H9 (cell line): Measurements from ENCODE around the gene ERI3. TPM values are rescaled to one million over a fixed set of nuclear protein-coding genes. Genes with fewer than 3 reads are reported as not detected.

ENCODE experiments used
- DNase-seq: peaks from one replicate; pipeline ENCODE4 v3.0.0-alpha.2; 2017
- H2AFZ ChIP-seq: one replicate; pipeline ENCODE4 v1.6.1; 2013; ENCODE audit warnings: mild to moderate bottlenecking, low read length, control low read depth, moderate library complexity
- H2AK5ac ChIP-seq: 2 replicates; pipeline ENCODE4 v1.6.1; 2013; ENCODE audit warnings: low read length, control low read depth, mixed read lengths; ENCODE audit not compliant: insufficient read length
- H2BK120ac ChIP-seq: one replicate; pipeline ENCODE4 v1.6.1; 2013; ENCODE audit warnings: low read depth, mild to moderate bottlenecking, low read length, control low read depth, inconsistent platforms; ENCODE audit not compliant: poor library complexity, severe bottlenecking
- H2BK12ac ChIP-seq: 2 replicates; pipeline ENCODE4 v1.6.1; 2013; ENCODE audit warnings: low read length, control low read depth, mixed read lengths, low read depth; ENCODE audit not compliant: insufficient read length
- H2BK15ac ChIP-seq: 2 replicates; pipeline ENCODE4 v1.6.1; 2013; ENCODE audit warnings: low read depth, low read length, control low read depth
- H2BK20ac ChIP-seq: one replicate; pipeline ENCODE4 v1.6.1; 2013; ENCODE audit warnings: low read depth, mild to moderate bottlenecking, low read length, control low read depth, inconsistent platforms; ENCODE audit not compliant: poor library complexity, severe bottlenecking
- H2BK5ac ChIP-seq: 2 replicates; pipeline ENCODE4 v1.6.1; 2013; ENCODE audit warnings: low read length, control low read depth, mixed read lengths; ENCODE audit not compliant: insufficient read length
- H3K14ac ChIP-seq: 2 replicates; pipeline ENCODE4 v1.6.1; 2013; ENCODE audit warnings: low read length, control low read depth; ENCODE audit not compliant: insufficient read depth
- H3K18ac ChIP-seq: 2 replicates; pipeline ENCODE4 v1.6.1; 2013; ENCODE audit warnings: low read depth, mild to moderate bottlenecking, mixed read lengths, low read length, control low read depth; ENCODE audit not compliant: insufficient read length
- H3K23ac ChIP-seq: 2 replicates; pipeline ENCODE4 v1.6.1; 2013; ENCODE audit warnings: low read length, control low read depth, mixed read lengths, low read depth; ENCODE audit not compliant: insufficient read length
- H3K23me2 ChIP-seq: 2 replicates; pipeline ENCODE4 v1.6.1; 2013; ENCODE audit warnings: low read depth, mild to moderate bottlenecking, mixed read lengths, low read length, control low read depth; ENCODE audit not compliant: insufficient read length, poor library complexity, severe bottlenecking
- H3K27ac ChIP-seq: 2 replicates; pipeline ENCODE4 v1.5.1; 2013; ENCODE audit warnings: low read length, control low read depth, mixed read lengths, low read depth; ENCODE audit not compliant: insufficient read length
- H3K27me3 ChIP-seq: 2 replicates; pipeline ENCODE4 v1.6.1; 2013; ENCODE audit warnings: low read length, control low read depth, inconsistent platforms; ENCODE audit not compliant: insufficient read depth
- H3K4ac ChIP-seq: 2 replicates; pipeline ENCODE4 v1.6.1; 2013; ENCODE audit warnings: low read depth, mild to moderate bottlenecking, control low read depth, inconsistent platforms, low read length, moderate library complexity
- H3K4me1 ChIP-seq: 2 replicates; pipeline ENCODE4 v1.6.1; 2013; ENCODE audit warnings: low read length, control low read depth, inconsistent platforms; ENCODE audit not compliant: insufficient read depth
- H3K4me2 ChIP-seq: 2 replicates; pipeline ENCODE4 v1.6.1; 2013; ENCODE audit warnings: low read length, control low read depth, mixed read lengths; ENCODE audit not compliant: insufficient read length, insufficient read depth
- H3K56ac ChIP-seq: 2 replicates; pipeline ENCODE4 v1.6.1; 2013; ENCODE audit warnings: low read depth, mild to moderate bottlenecking, mixed read lengths, low read length, control low read depth; ENCODE audit not compliant: insufficient read length
- H3K79me1 ChIP-seq: 2 replicates; pipeline ENCODE4 v1.6.1; 2013; ENCODE audit warnings: low read depth, mild to moderate bottlenecking, moderate library complexity, low read length, control low read depth, inconsistent platforms; ENCODE audit not compliant: insufficient read depth, poor library complexity, severe bottlenecking
- H3K79me2 ChIP-seq: 2 replicates; pipeline ENCODE4 v1.6.1; 2013; ENCODE audit warnings: low read length, control low read depth, inconsistent platforms; ENCODE audit not compliant: insufficient read depth
- H3K9ac ChIP-seq: 2 replicates; pipeline ENCODE4 v1.6.1; 2013; ENCODE audit warnings: low read length, control low read depth, mixed read lengths; ENCODE audit not compliant: insufficient read length; ENCODE audit errors: extremely low read depth
- H3K9me3 ChIP-seq: one replicate; pipeline ENCODE4 v1.6.1; 2013; ENCODE audit warnings: low read depth, low read length, inconsistent platforms; ENCODE audit not compliant: control insufficient read depth
- H3T11ph ChIP-seq: one replicate; pipeline ENCODE4 v1.6.1; 2013; ENCODE audit warnings: mild to moderate bottlenecking, low read length, control low read depth, inconsistent platforms
- H4K20me1 ChIP-seq: one replicate; pipeline ENCODE4 v1.6.1; 2013; ENCODE audit not compliant: control insufficient read depth, insufficient read length, insufficient read depth
- H4K5ac ChIP-seq: 2 replicates; pipeline ENCODE4 v1.6.1; 2013; ENCODE audit warnings: low read depth, mild to moderate bottlenecking, mixed read lengths, low read length, control low read depth; ENCODE audit not compliant: insufficient read length
- H4K8ac ChIP-seq: replicated peaks from 2 replicates; pipeline ENCODE4 v1.6.1; 2013; ENCODE audit warnings: low read length, control low read depth, mixed read lengths, low read depth; ENCODE audit not compliant: insufficient read length
- H4K91ac ChIP-seq: 2 replicates; pipeline ENCODE4 v1.6.1; 2013; ENCODE audit warnings: low read depth, mild to moderate bottlenecking, moderate library complexity, mixed read lengths, low read length, control low read depth; ENCODE audit not compliant: insufficient read length
- H3K27ac Mint-ChIP-seq, 3 experiments: 2 replicates in 2 of 3; 3 replicates in 1 of 3; pipeline ENCODE4 v1.8.0; 2020 to 2021; ENCODE audit warnings: mixed read lengths in 3 of 3, mild to moderate bottlenecking in 1 of 3, moderate library complexity in 1 of 3
- H3K27me3 Mint-ChIP-seq: 2 replicates; pipeline ENCODE4 v1.8.0; 2021; ENCODE audit warnings: low read depth, mild to moderate bottlenecking, moderate library complexity, mixed read lengths
- H3K36me3 Mint-ChIP-seq, 3 experiments: 2 replicates in 2 of 3; 3 replicates in 1 of 3; pipeline ENCODE4 v1.8.0; 2020 to 2021; ENCODE audit warnings: low read depth in 3 of 3, mixed read lengths in 3 of 3; ENCODE audit not compliant: insufficient read depth in 1 of 3
- H3K4me1 Mint-ChIP-seq, 2 experiments: 2 replicates each; pipeline ENCODE4 v1.8.0; 2020; ENCODE audit warnings: mixed read lengths in 2 of 2
- H3K4me3 Mint-ChIP-seq, 2 experiments: 2 replicates in 1 of 2; 3 replicates in 1 of 2; pipeline ENCODE4 v1.8.0; 2020 to 2021; ENCODE audit warnings: mild to moderate bottlenecking in 2 of 2, mixed read lengths in 2 of 2, moderate library complexity in 1 of 2
- H3K9me3 Mint-ChIP-seq, 2 experiments: 2 replicates in 1 of 2; 3 replicates in 1 of 2; pipeline ENCODE4 v1.8.0; 2020; ENCODE audit warnings: mild to moderate bottlenecking in 2 of 2, mixed read lengths in 2 of 2, moderate library complexity in 1 of 2
- CTCF ChIP-seq: fragments of 200-600 bp; sonication (generic); conservative IDR thresholded peaks from 3 replicates; pipeline ENCODE4 v1.8.0; 2021; ENCODE audit warnings: antibody characterized with exemption, mild to moderate bottlenecking
- WGBS: extraction: QIAGEN DNeasy Blood & Tissue Kit; methylation state at CpG from one replicate; pipeline ENCODE4 v1.1.7; 2013; ENCODE audit warnings: missing lambda C conversion rate, low lambda C conversion rate, mixed read lengths; ENCODE audit not compliant: insufficient read length; ENCODE audit errors: extremely low coverage; 5-methylcytosine and 5-hydroxymethylcytosine counted together
- total RNA-seq: library from RNA; stranded (reverse); gene quantifications from 2 replicates; pipeline ENCODE4 v1.2.1, GENCODE V29; 2021

The ERI3 gene
- total RNA-seq, 1 experiment from 2014 or later, result 61.6 TPM

GRCh38 chr1:44271646-44272045 lies 83.4 kb downstream of the ERI3 start:
- no peak overlapping the region for H2BK5ac ChIP-seq
- Mint-ChIP-seq H3K4me3 (no peak overlapping the region), H3K9me3 (no peaks in the 10 kb centered on the region), H3K4me1 (peaks cover 0 to 8% of the 10 kb centered on the region in 2 experiments; a peak in 1 of 4 replicates), H3K27me3 (no peaks in the 10 kb centered on the region), H3K27ac (no peak overlapping the region), H3K36me3 (no peaks in the 10 kb centered on the region; a peak in 1 of 7 replicates)
- no peak overlapping the region for H3K18ac ChIP-seq
- H3K27ac ChIP-seq, result no peak overlapping the region
- H3K9ac ChIP-seq, result no peak overlapping the region
- no peak overlapping the region for H2AFZ ChIP-seq
- H2BK12ac ChIP-seq, result no peak overlapping the region
- DNase-seq, result no peak
- no peak overlapping the region for H2BK20ac ChIP-seq
- H4K91ac ChIP-seq, result no peak overlapping the region
- H3T11ph ChIP-seq, result no peak overlapping the region
- no peak overlapping the region for H3K23ac ChIP-seq
- no peaks in the 10 kb centered on the region for H3K79me2 ChIP-seq
- WGBS, result no CpG with 5 or more reads among the region's 3 CpGs
- H3K79me1 ChIP-seq, result no peaks in the 10 kb centered on the region
- no peaks in the 10 kb centered on the region for H4K20me1 ChIP-seq
- H3K23me2 ChIP-seq, result no peaks in the 10 kb centered on the region
- no peak overlapping the region for H2AK5ac ChIP-seq
- H3K27me3 ChIP-seq, result no peaks in the 10 kb centered on the region
- H3K9me3 ChIP-seq, result no peaks in the 10 kb centered on the region
- no peak overlapping the region for H4K8ac ChIP-seq
- peaks cover 4% of the 10 kb centered on the region; the same call in 1 of the 2 replicates for H3K4me1 ChIP-seq
- no peak for TF ChIP-seq CTCF
- H3K14ac ChIP-seq, result no peak overlapping the region
- no peak overlapping the region for H3K4me2 ChIP-seq
- H2BK15ac ChIP-seq, result no peak overlapping the region
- no peak overlapping the region for H4K5ac ChIP-seq
- H2BK120ac ChIP-seq, result no peak overlapping the region
- no peak overlapping the region for H3K4ac ChIP-seq
- no peak overlapping the region for H3K56ac ChIP-seq
